GM12874 (cell line): ENCODE results near the gene ARL6IP6.
A peak's percentile ranks its signal among the peaks of the same experiment; 100 is the strongest.

Experiments
- CTCF ChIP-seq: IDR thresholded peaks from 2 replicates; pipeline ENCODE4 v1.5.1; 2011; ENCODE audit warnings: low read depth, mild to moderate bottlenecking, control low read depth, low read length, moderate library complexity; ENCODE audit not compliant: insufficient read depth

Gene ARL6IP6

GRCh38 chr2:152729844-152730243 lies 11.4 kb downstream of the ARL6IP6 start:
- TF ChIP-seq CTCF: no peak

- TF ChIP-seq CTCF: no peak
These were observed 12.3 kb downstream of the ARL6IP6 start for GRCh38 chr2:152730591-152731333.

- no peak for TF ChIP-seq CTCF
These were observed 20.0 kb downstream of the ARL6IP6 start for GRCh38 chr2:152738438-152738837.

DNA sequence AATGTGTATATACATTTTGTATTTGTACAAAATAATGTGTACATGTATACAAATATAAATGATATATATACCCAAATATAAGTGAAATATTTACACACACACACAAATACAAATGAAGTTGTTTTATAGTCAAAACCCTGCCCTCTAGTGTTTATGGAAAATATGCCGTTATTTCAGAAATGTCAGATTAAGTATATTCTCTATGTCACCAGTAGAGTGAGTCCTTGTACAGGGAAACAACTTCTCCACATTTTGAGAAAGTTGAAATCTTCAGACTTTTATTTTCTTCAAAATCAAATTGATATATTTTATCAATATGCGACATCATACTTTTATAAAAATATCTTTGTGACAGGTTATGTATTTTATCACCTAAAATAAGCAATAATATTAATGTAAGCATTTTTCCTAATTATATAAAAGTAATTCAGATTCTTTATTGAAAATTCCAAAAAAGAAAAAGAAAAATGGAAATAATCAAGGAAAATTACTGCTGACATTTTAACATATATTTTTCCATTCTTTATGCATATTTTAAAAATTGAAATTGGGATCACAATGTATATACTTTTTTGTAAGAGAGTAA lies 22.4 kb downstream of the ARL6IP6 start:
- TF ChIP-seq CTCF: peak; percentile 47; the same call in 1 of the 2 replicates

- TF ChIP-seq CTCF: peak; percentile 52; the same call in 1 of the 2 replicates
These were observed 24.6 kb downstream of the ARL6IP6 start for GRCh38 chr2:152743002-152743401.

GRCh38 chr2:152755029-152755428 lies 36.6 kb downstream of the ARL6IP6 start:
- peak; percentile 27; the same call in 1 of the 2 replicates for TF ChIP-seq CTCF

GRCh38 chr2:152759290-152760072 lies 41.1 kb downstream of the ARL6IP6 start:
- TF ChIP-seq CTCF: no peak
